A549 (cell line): ENCODE results near the gene CLIP2. TPM values are rescaled to one million over a fixed set of nuclear protein-coding genes. Genes with fewer than 3 reads are reported as not detected.
"Not testable (repeated sequence)": the region's sequence is repeated elsewhere in the genome, so short reads cannot be mapped to it uniquely, and the experiment has no call there.

ENCODE experiments used
- ATAC-seq, 2 experiments: fragments of 200-7000 bp in 1 of 2; fragments of >200 bp in 1 of 2; cut with Nextera tagmentation in 1 of 2; cut with Tn5 transposase in 1 of 2; 3 replicates each; pipeline versions ENCODE4 v1.8.0 to v1.9.1; 2018 to 2020; ENCODE audit warnings: mild to moderate bottlenecking in 1 of 2, moderate library complexity in 1 of 2
- CTCF ChIA-PET: fragments of 300-600 bp; sonication (Branson Sonifier 250); formaldehyde crosslinking; extraction: SDS; loops from one replicate; lab custom pipeline; 2021; ENCODE audit warnings: antibody characterized with exemption, inconsistent platforms; lab: Yijun Ruan, JAX
- POLR2A ChIA-PET: fragments of 350-600 bp; formaldehyde crosslinking; extraction: SDS; loops from one replicate; lab custom pipeline; 2021; ENCODE audit warnings: antibody characterized with exemption, inconsistent platforms; lab: Yijun Ruan, JAX
- DNase-seq, 2 experiments: peaks; one replicate each; pipeline versions ENCODE4 v3.0.0 to v3.0.0-alpha.2; 2011 to 2016; ENCODE audit warnings: low read depth in 1 of 2, low spot score in 1 of 2
- FAIRE-seq: peaks from 2 replicates; lab custom pipeline; 2011; peaks lifted over from hg19 to GRCh38; lab: Jason Lieb, UNC
- H3K27ac ChIP-seq, 2 experiments: fragments of >200 bp; sonication (Bioruptor Twin); formaldehyde crosslinking; 3 replicates each; pipeline ENCODE4 v1.5.1; 2016 to 2017
- H3K4me1 ChIP-seq: fragments of >200 bp; sonication (Bioruptor Twin); formaldehyde crosslinking; 3 replicates; pipeline ENCODE4 v1.6.1; 2016
- H3K4me2 ChIP-seq: fragments of >200 bp; sonication (Bioruptor Twin); formaldehyde crosslinking; 3 replicates; pipeline ENCODE4 v1.6.1; 2016
- H3K4me3 ChIP-seq: fragments of >200 bp; sonication (Bioruptor Twin); formaldehyde crosslinking; 3 replicates; pipeline ENCODE4 v1.5.1; 2016
- H3K9me3 ChIP-seq: fragments of >200 bp; sonication (Bioruptor Twin); formaldehyde crosslinking; 3 replicates; pipeline ENCODE4 v1.6.1; 2016
- CBX2 ChIP-seq: fragments of 200-600 bp; sonication (generic); IDR thresholded peaks from 2 replicates; pipeline ENCODE4 v1.6.1; 2016; ENCODE audit warnings: low read depth, mild to moderate bottlenecking, borderline replicate concordance
- CBX8 ChIP-seq: fragments of 200-600 bp; sonication (generic); IDR thresholded peaks from 2 replicates; pipeline ENCODE4 v1.6.1; 2016
- CEBPB ChIP-seq, 2 experiments: fragments of >200 bp in 1 of 2; sonication (Bioruptor Twin) in 1 of 2; formaldehyde crosslinking in 1 of 2; IDR thresholded peaks; 2 replicates each; pipeline ENCODE4 v1.6.1; 2012 to 2016
- CHD4 ChIP-seq: fragments of 200-600 bp; sonication (generic); IDR thresholded peaks from 2 replicates; pipeline ENCODE4 v1.6.1; 2016; ENCODE audit warnings: antibody characterized with exemption, mild to moderate bottlenecking, borderline replicate concordance
- EHF ChIP-seq: fragments of 250-450 bp; sonication (Bioruptor Pico); IDR thresholded peaks from 2 replicates; pipeline ENCODE4 v1.5.0; 2020; ENCODE audit warnings: mild to moderate bottlenecking
- ESRRA ChIP-seq: fragments of 150-350 bp; IDR thresholded peaks from 2 replicates; pipeline ENCODE4 v1.6.1; 2014; ENCODE audit warnings: mild to moderate bottlenecking, low read length, borderline replicate concordance
- JUNB ChIP-seq: fragments of >200 bp; sonication (Bioruptor Twin); formaldehyde crosslinking; IDR thresholded peaks from 2 replicates; pipeline ENCODE4 v1.6.1; 2016
- KDM1A ChIP-seq: fragments of 200-600 bp; sonication (generic); IDR thresholded peaks from 2 replicates; pipeline ENCODE4 v1.6.1; 2016; ENCODE audit warnings: low read depth, mild to moderate bottlenecking
- KDM5A ChIP-seq: fragments of 200-600 bp; sonication (generic); IDR thresholded peaks from 2 replicates; pipeline ENCODE4 v1.6.1; 2016; ENCODE audit warnings: antibody characterized with exemption, mild to moderate bottlenecking
- RAD21 ChIP-seq, 2 experiments: fragments of >200 bp in 1 of 2; sonication (Bioruptor Twin) in 1 of 2; formaldehyde crosslinking in 1 of 2; IDR thresholded peaks in 1 of 2; conservative IDR thresholded peaks in 1 of 2; 2 replicates in 1 of 2; 3 replicates in 1 of 2; pipeline ENCODE4 v1.6.1; 2012 to 2018; ENCODE audit warnings: inconsistent platforms in 1 of 2
- RARB ChIP-seq: fragments of 250-450 bp; sonication (Bioruptor Pico); IDR thresholded peaks from 2 replicates; pipeline ENCODE4 v1.8.0; 2021; ENCODE audit warnings: mild to moderate bottlenecking, moderate library complexity
- RFX5 ChIP-seq: fragments of 450-650 bp; IDR thresholded peaks from 2 replicates; pipeline ENCODE4 v1.7.1; 2014; ENCODE audit warnings: antibody characterized with exemption, mild to moderate bottlenecking, moderate library complexity
- SMC3 ChIP-seq: fragments of >200 bp; sonication (Bioruptor Twin); formaldehyde crosslinking; IDR thresholded peaks from 3 replicates; pipeline ENCODE4 v1.6.1; 2018; ENCODE audit warnings: inconsistent platforms
- SREBF2 ChIP-seq: fragments of 450-650 bp; IDR thresholded peaks from 2 replicates; pipeline ENCODE4 v1.6.1; 2014; ENCODE audit warnings: mild to moderate bottlenecking, moderate library complexity
- TP53 ChIP-seq: fragments of 250-450 bp; sonication (Bioruptor Pico); IDR thresholded peaks from 2 replicates; pipeline ENCODE4 v1.5.0; 2021; ENCODE audit warnings: mild to moderate bottlenecking, moderate library complexity
- WGBS: methylation state at CpG from one replicate; pipeline ENCODE4 v1.1.6; 2017; ENCODE audit errors: missing lambda C conversion rate; 5-methylcytosine and 5-hydroxymethylcytosine counted together
- polyA plus RNA-seq, 4 experiments: library from polyadenylated mRNA; depleted of rRNA in 3 of 4; stranded (reverse); fragments of >200 nt; fragmentation: RNase III in 1 of 4; extraction: RNeasy Plus Mini Kit Qiagen cat#74134 plus additional on column Dnase treatment in 1 of 4; gene quantifications; 2 replicates in 3 of 4; 3 replicates in 1 of 4; pipeline ENCODE4 v1.2.3, GENCODE V29; 2011 to 2017
- TF ChIP-seq, protein P1 (sequence below): fragments of >200 bp; sonication (Bioruptor Twin); formaldehyde crosslinking; IDR thresholded peaks from 2 replicates; pipeline ENCODE4 v1.6.1; 2016
- TF ChIP-seq, protein P2 (sequence below): fragments of >200 bp; sonication (Bioruptor Twin); formaldehyde crosslinking; IDR thresholded peaks from 3 replicates; pipeline ENCODE4 v1.5.1; 2016
- TF ChIP-seq, protein P3 (sequence below): fragments of 200-600 bp; sonication (generic); IDR thresholded peaks from 2 replicates; pipeline ENCODE4 v1.6.1; 2016; ENCODE audit warnings: antibody characterized with exemption, mild to moderate bottlenecking, moderate library complexity
- TF ChIP-seq, protein P4 (sequence below): fragments of 150-350 bp; IDR thresholded peaks from 2 replicates; pipeline ENCODE4 v1.6.1; 2014; ENCODE audit warnings: low read depth, mild to moderate bottlenecking, low read length

Gene CLIP2
- polyA plus RNA-seq, 2 of the 4 experiments (the other 2 are of a cell fraction), result 3.7 to 17.0 TPM

DNA sequence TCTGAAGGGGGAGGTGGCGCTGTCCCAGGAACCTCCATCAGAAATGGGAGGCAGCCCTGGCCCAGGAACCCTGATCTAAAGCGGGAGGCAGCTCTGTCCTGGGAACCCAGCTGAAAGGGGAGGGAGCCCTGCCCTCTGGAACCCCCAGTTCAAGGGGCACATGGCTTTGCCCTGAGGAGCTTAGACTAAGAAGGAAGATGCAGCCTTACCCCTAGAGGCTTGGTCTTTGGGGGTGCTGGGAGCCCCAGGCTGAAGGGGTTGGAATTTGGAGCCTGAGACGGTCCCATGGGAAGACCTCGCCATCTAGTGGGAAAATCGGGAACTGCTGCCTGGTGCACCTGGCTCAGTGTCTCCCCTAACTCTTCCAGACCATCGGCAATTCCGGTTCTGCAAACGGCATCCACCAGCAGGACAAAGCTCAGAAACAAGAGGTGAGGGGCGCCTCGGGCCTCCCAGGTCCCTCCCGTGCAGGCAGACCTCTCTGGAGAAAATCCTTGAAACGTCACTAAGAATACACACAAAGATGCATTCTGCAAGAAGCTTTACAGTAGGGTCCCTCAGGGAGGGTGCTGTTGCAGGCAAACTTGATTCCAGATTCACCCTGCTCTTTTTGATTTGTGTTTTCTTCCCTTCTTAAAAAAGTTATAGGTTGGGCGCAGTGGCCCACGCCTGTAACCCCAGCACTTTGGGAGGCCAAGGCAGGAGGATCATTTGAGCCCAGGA is 112.1 kb downstream of the CLIP2 start:
- Histone ChIP-seq H3K27ac (no peak overlapping the region), H3K4me3 (no peak overlapping the region), H3K4me1 (no peaks in the 10 kb centered on the region), H3K9me3 (no peaks in the 10 kb centered on the region), H3K4me2 (no peak overlapping the region)
- FAIRE-seq (no peak), ATAC-seq (peak; percentile 74 to 87), DNase-seq (peak; percentile 66 to 72)
- WGBS, result 20% methylated on average over 12 of the region's 14 CpGs
- POLR2A ChIA-PET, result interaction anchor here (0.6 to 2.2 kb wide), 3 partner anchors 196 to 334 kb away, joined by 3 to 8 read pairs (median 6); no protein-coding TSS in a partner anchor
- CTCF ChIA-PET, result interaction anchor here (0.5 to 22.8 kb wide), 105 partner anchors 10 to 538 kb away, joined by 3 to 684 read pairs (median 5); partner anchors contain the start of genes CLIP2, LAT2, LIMK1 and RFC2
- TF ChIP-seq, protein P1, sequence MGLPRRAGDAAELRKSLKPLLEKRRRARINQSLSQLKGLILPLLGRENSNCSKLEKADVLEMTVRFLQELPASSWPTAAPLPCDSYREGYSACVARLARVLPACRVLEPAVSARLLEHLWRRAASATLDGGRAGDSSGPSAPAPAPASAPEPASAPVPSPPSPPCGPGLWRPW, result no peak
- no peak for TF ChIP-seq CEBPB (IDR thresholded peaks at IDR 0.05)
- peak; percentile 94 to 96 for TF ChIP-seq RAD21 (conservative IDR thresholded peaks at IDR 0.05 in 1 of 2, IDR thresholded peaks at IDR 0.05 in 1 of 2)
- TF ChIP-seq, protein P2, sequence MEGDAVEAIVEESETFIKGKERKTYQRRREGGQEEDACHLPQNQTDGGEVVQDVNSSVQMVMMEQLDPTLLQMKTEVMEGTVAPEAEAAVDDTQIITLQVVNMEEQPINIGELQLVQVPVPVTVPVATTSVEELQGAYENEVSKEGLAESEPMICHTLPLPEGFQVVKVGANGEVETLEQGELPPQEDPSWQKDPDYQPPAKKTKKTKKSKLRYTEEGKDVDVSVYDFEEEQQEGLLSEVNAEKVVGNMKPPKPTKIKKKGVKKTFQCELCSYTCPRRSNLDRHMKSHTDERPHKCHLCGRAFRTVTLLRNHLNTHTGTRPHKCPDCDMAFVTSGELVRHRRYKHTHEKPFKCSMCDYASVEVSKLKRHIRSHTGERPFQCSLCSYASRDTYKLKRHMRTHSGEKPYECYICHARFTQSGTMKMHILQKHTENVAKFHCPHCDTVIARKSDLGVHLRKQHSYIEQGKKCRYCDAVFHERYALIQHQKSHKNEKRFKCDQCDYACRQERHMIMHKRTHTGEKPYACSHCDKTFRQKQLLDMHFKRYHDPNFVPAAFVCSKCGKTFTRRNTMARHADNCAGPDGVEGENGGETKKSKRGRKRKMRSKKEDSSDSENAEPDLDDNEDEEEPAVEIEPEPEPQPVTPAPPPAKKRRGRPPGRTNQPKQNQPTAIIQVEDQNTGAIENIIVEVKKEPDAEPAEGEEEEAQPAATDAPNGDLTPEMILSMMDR, result peak; percentile 92
- TF ChIP-seq SREBF2, result no peak
- no peak for TF ChIP-seq CHD4
- TF ChIP-seq, protein P3, sequence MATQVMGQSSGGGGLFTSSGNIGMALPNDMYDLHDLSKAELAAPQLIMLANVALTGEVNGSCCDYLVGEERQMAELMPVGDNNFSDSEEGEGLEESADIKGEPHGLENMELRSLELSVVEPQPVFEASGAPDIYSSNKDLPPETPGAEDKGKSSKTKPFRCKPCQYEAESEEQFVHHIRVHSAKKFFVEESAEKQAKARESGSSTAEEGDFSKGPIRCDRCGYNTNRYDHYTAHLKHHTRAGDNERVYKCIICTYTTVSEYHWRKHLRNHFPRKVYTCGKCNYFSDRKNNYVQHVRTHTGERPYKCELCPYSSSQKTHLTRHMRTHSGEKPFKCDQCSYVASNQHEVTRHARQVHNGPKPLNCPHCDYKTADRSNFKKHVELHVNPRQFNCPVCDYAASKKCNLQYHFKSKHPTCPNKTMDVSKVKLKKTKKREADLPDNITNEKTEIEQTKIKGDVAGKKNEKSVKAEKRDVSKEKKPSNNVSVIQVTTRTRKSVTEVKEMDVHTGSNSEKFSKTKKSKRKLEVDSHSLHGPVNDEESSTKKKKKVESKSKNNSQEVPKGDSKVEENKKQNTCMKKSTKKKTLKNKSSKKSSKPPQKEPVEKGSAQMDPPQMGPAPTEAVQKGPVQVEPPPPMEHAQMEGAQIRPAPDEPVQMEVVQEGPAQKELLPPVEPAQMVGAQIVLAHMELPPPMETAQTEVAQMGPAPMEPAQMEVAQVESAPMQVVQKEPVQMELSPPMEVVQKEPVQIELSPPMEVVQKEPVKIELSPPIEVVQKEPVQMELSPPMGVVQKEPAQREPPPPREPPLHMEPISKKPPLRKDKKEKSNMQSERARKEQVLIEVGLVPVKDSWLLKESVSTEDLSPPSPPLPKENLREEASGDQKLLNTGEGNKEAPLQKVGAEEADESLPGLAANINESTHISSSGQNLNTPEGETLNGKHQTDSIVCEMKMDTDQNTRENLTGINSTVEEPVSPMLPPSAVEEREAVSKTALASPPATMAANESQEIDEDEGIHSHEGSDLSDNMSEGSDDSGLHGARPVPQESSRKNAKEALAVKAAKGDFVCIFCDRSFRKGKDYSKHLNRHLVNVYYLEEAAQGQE, result no peak
- no peak for TF ChIP-seq RARB (CRISPR knock-in tag)
- TF ChIP-seq CBX8, result no peak
- no peak for TF ChIP-seq RFX5
- no peak for TF ChIP-seq EHF
- TF ChIP-seq CBX2, result no peak
- no peak for TF ChIP-seq KDM1A
- TF ChIP-seq JUNB, result no peak
- TF ChIP-seq SMC3, result peak; percentile 83
- TF ChIP-seq KDM5A, result no peak
- no peak for TF ChIP-seq TP53 (CRISPR knock-in tag)
- no peak for TF ChIP-seq ESRRA
- TF ChIP-seq, protein P4, sequence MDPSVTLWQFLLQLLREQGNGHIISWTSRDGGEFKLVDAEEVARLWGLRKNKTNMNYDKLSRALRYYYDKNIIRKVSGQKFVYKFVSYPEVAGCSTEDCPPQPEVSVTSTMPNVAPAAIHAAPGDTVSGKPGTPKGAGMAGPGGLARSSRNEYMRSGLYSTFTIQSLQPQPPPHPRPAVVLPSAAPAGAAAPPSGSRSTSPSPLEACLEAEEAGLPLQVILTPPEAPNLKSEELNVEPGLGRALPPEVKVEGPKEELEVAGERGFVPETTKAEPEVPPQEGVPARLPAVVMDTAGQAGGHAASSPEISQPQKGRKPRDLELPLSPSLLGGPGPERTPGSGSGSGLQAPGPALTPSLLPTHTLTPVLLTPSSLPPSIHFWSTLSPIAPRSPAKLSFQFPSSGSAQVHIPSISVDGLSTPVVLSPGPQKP, result no peak

DNA sequence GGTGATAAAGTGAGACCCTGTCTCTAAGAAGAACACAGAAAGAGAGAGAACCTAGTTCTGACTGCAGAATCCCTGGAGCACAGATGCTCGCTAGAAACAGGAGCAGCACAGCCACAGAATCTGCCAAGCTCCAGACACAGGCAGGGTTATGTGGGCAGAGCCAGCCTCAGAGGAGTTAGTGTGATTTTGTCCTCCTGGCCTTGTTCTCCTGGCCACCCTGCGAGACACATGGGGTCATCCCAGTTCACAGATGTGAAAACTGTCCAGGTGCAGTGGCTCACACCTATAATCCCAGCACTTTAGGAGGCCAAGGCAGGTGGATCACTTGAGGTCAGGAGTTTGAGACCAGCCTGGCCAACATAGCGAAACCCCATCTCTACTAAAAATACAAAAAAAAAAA is 113.5 kb downstream of the CLIP2 start:
- ATAC-seq, result not testable (repeated sequence)

More for the DNA sequence above, 113.5 kb downstream of the CLIP2 start:
- H3K4me3 ChIP-seq, H3K27ac ChIP-seq, FAIRE-seq, H3K9me3 ChIP-seq, H3K4me1 ChIP-seq, H3K4me2 ChIP-seq, DNase-seq, POLR2A ChIA-PET: not testable (repeated sequence)
- 87% methylated on average over 3 of the region's 3 CpGs for WGBS
- CTCF ChIA-PET, result interaction anchor here (0.6 to 22.8 kb wide), 24 partner anchors 9 to 687 kb away, joined by 3 to 684 read pairs (median 7); partner anchors contain the start of genes CLIP2 and LAT2
